ENCODE data around the gene COL7A1. TPM values are rescaled to one million over a fixed set of nuclear protein-coding genes. Genes with fewer than 3 reads are reported as not detected.

Gene COL7A1
- total and polyA plus RNA-seq, 2 donors (not counting 1 experiment from before 2014, with no cell fraction given), result 0.75 to 2.1 TPM

DNA sequence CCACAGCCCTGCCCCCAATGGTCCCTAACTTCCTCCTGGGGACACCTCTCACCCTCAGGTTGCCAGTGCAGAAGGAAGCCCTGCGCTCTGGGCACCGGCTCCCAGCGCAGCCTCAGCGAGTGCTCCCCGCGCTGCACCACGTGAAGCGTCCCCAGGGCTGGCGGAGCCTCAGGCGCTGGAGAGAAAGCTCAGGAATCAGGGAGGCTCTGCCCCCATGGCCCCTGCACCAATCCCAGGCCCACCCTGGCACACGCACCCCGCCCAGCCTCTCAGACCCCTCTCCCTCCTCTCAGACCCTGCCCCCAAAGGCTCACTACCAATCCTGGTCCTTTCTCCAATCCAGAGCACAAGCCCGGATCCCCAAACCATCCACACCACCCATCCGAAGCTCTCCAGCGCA is 6.9 kb downstream of the COL7A1 start:
- H3K9me3 ChIP-seq (ENCODE audit: control extremely low read depth in 1 of 3, control insufficient read depth in 2 of 3, insufficient read depth in 1 of 3, low read length in 2 of 3), result no peaks in the 10 kb centered on the region
- no peaks in the 10 kb centered on the region for H3K4me1 ChIP-seq (ENCODE audit: control insufficient read depth in 2 of 2, insufficient read depth in 2 of 2, low read length in 2 of 2)
- 36% methylated on average over 15 of the region's 15 CpGs for WGBS (ENCODE audit: insufficient coverage)
- intact Hi-C loops (cut with micrococcal nuclease), result no loop called here
- TF ChIP-seq, protein P1, sequence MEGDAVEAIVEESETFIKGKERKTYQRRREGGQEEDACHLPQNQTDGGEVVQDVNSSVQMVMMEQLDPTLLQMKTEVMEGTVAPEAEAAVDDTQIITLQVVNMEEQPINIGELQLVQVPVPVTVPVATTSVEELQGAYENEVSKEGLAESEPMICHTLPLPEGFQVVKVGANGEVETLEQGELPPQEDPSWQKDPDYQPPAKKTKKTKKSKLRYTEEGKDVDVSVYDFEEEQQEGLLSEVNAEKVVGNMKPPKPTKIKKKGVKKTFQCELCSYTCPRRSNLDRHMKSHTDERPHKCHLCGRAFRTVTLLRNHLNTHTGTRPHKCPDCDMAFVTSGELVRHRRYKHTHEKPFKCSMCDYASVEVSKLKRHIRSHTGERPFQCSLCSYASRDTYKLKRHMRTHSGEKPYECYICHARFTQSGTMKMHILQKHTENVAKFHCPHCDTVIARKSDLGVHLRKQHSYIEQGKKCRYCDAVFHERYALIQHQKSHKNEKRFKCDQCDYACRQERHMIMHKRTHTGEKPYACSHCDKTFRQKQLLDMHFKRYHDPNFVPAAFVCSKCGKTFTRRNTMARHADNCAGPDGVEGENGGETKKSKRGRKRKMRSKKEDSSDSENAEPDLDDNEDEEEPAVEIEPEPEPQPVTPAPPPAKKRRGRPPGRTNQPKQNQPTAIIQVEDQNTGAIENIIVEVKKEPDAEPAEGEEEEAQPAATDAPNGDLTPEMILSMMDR (IDR thresholded peaks at IDR 0.05), result no peak
- no peak for TF ChIP-seq EZH2 (IDR thresholded peaks at IDR 0.05; ENCODE audit: borderline replicate concordance, insufficient read depth, low read depth, low read length, poor library complexity, severe bottlenecking)
- Mint-ChIP-seq H3K27me3 (peaks cover 38% of the 10 kb centered on the region), H3K9me3 (ENCODE audit: insufficient read depth) (no peaks in the 10 kb centered on the region), H3K4me1 (no peaks in the 10 kb centered on the region), H3K4me3 (no peak overlapping the region), H3K27ac (no peak overlapping the region)
- H4K20me1 ChIP-seq (ENCODE audit: control insufficient read depth, insufficient read depth, low read length, poor library complexity, severe bottlenecking), result no peaks in the 10 kb centered on the region
- CTCF ChIA-PET, result no interaction called here
- H3K4me3 ChIP-seq (ENCODE audit: control extremely low read depth in 1 of 5, extremely low read depth in 1 of 5, insufficient read depth in 1 of 5, low read depth in 2 of 5, low read length in 4 of 5), result no peak overlapping the region
- ATAC-seq (ENCODE audit: low read depth) (no peak), DNase-seq (no peak)
- H3K79me2 ChIP-seq (ENCODE audit: control insufficient read depth, insufficient read depth, low read length), result no peaks in the 10 kb centered on the region
- H3K4me2 ChIP-seq (replicated peaks; ENCODE audit: low read depth, low read length, poor library complexity, severe bottlenecking), result no peak overlapping the region
- no peak overlapping the region for H3K9ac ChIP-seq (ENCODE audit: low read length)
- H3K27ac ChIP-seq (ENCODE audit: low read length in 2 of 2), result no peak overlapping the region
- no peaks in the 10 kb centered on the region for H3K36me3 ChIP-seq (replicated peaks in 1 of 2; ENCODE audit: control extremely low read depth in 1 of 2, control insufficient read depth in 1 of 2, extremely low read depth in 1 of 2, insufficient read depth in 2 of 2, low read length in 1 of 2)
- POLR2A ChIA-PET, result no interaction called here
- no peak overlapping the region for H2AFZ ChIP-seq (ENCODE audit: insufficient read depth, low read depth, low read length, poor library complexity, severe bottlenecking)
- peaks cover 0 to 18% (median 1%) of the 10 kb centered on the region in 4 experiments for H3K27me3 ChIP-seq (replicated peaks in 1 of 4; ENCODE audit: control extremely low read depth in 1 of 4, control insufficient read depth in 3 of 4, insufficient read depth in 4 of 4, low read length in 3 of 4)

DNA sequence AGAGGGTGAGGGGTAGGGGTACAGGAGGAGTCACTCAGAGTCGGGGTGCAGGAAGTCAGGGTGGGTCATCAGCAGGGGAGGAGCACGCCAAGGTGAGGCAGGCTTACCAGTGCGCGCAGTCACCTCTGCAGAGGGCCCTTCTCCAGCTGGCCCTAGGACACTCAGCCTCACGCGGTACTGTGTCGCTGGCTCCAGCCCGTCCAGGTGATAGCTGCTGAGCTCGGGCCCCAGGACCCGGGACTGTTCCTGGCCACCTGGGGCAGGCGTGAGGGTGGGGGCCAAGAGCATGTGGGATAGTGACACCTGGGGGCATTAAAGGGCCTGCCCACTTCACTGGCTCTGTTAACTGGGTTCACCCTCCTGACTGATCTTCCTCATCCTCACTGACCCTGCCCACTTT is 7.4 kb downstream of the COL7A1 start:
- Histone ChIP-seq H3K4me2 (replicated peaks; ENCODE audit: low read depth, low read length, poor library complexity, severe bottlenecking) (no peak overlapping the region), H3K79me2 (ENCODE audit: control insufficient read depth, insufficient read depth, low read length) (no peaks in the 10 kb centered on the region), H3K9me3 (ENCODE audit: control extremely low read depth in 1 of 3, control insufficient read depth in 2 of 3, insufficient read depth in 1 of 3, low read length in 2 of 3) (no peaks in the 10 kb centered on the region), H4K20me1 (ENCODE audit: control insufficient read depth, insufficient read depth, low read length, poor library complexity, severe bottlenecking) (no peaks in the 10 kb centered on the region), H3K4me3 (ENCODE audit: control extremely low read depth in 1 of 5, extremely low read depth in 1 of 5, insufficient read depth in 1 of 5, low read depth in 2 of 5, low read length in 4 of 5) (no peak overlapping the region), H3K27me3 (replicated peaks in 1 of 4; ENCODE audit: control extremely low read depth in 1 of 4, control insufficient read depth in 3 of 4, insufficient read depth in 4 of 4, low read length in 3 of 4) (peaks cover 0 to 13% (median 1%) of the 10 kb centered on the region in 4 experiments), H3K36me3 (replicated peaks in 1 of 2; ENCODE audit: control extremely low read depth in 1 of 2, control insufficient read depth in 1 of 2, extremely low read depth in 1 of 2, insufficient read depth in 2 of 2, low read length in 1 of 2) (no peaks in the 10 kb centered on the region), H2AFZ (ENCODE audit: insufficient read depth, low read depth, low read length, poor library complexity, severe bottlenecking) (no peak overlapping the region), H3K27ac (ENCODE audit: low read length in 2 of 2) (no peak overlapping the region), H3K4me1 (ENCODE audit: control insufficient read depth in 2 of 2, insufficient read depth in 2 of 2, low read length in 2 of 2) (no peaks in the 10 kb centered on the region), H3K9ac (ENCODE audit: low read length) (no peak overlapping the region)
- Mint-ChIP-seq H3K27me3 (peaks cover 34% of the 10 kb centered on the region), H3K9me3 (ENCODE audit: insufficient read depth) (no peaks in the 10 kb centered on the region), H3K4me1 (no peaks in the 10 kb centered on the region), H3K27ac (no peak overlapping the region), H3K4me3 (no peak overlapping the region)
- TF ChIP-seq EZH2 (IDR thresholded peaks at IDR 0.05; ENCODE audit: borderline replicate concordance, insufficient read depth, low read depth, low read length, poor library complexity, severe bottlenecking), result no peak
- TF ChIP-seq, protein P1 (IDR thresholded peaks at IDR 0.05), result no peak
- POLR2A ChIA-PET, result no interaction called here
- intact Hi-C loops (cut with micrococcal nuclease), result no loop called here
- DNase-seq (no peak), ATAC-seq (ENCODE audit: low read depth) (no peak)
- WGBS (ENCODE audit: insufficient coverage), result 80% methylated on average over 11 of the region's 11 CpGs
- CTCF ChIA-PET, result no interaction called here

Measured in B cell (primary cell).